ENCODE measurements around the gene TBC1D9. TPM values are rescaled to one million over a fixed set of nuclear protein-coding genes. Genes with fewer than 3 reads are reported as not detected.

Gene TBC1D9
- total RNA-seq, 1 donor from 2014 or later = 22.1 TPM

- Histone ChIP-seq H3K27ac (no peak overlapping the region), H3K27me3 (no peaks in the 10 kb centered on the region), H3K4me1 (peaks cover 22% of the 10 kb centered on the region), H3K36me3 (no peaks in the 10 kb centered on the region), H3K4me3 (no peak overlapping the region), H3K9me3 (no peaks in the 10 kb centered on the region)
- intact Hi-C loops (cut with DNase I) = no loop called here
- no peak for DNase-seq (ENCODE audit: extremely low spot score in 2 of 2)
- TF ChIP-seq POLR2A (IDR thresholded peaks at IDR 0.05) (no peak), POLR2AphosphoS5 (IDR thresholded peaks at IDR 0.05; ENCODE audit: insufficient read depth in 1 of 2, low read depth in 1 of 2) (no peak)
- TF ChIP-seq, protein P1, sequence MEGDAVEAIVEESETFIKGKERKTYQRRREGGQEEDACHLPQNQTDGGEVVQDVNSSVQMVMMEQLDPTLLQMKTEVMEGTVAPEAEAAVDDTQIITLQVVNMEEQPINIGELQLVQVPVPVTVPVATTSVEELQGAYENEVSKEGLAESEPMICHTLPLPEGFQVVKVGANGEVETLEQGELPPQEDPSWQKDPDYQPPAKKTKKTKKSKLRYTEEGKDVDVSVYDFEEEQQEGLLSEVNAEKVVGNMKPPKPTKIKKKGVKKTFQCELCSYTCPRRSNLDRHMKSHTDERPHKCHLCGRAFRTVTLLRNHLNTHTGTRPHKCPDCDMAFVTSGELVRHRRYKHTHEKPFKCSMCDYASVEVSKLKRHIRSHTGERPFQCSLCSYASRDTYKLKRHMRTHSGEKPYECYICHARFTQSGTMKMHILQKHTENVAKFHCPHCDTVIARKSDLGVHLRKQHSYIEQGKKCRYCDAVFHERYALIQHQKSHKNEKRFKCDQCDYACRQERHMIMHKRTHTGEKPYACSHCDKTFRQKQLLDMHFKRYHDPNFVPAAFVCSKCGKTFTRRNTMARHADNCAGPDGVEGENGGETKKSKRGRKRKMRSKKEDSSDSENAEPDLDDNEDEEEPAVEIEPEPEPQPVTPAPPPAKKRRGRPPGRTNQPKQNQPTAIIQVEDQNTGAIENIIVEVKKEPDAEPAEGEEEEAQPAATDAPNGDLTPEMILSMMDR (IDR thresholded peaks at IDR 0.05) = no peak
These were observed 36.5 kb downstream of the TBC1D9 start for GRCh38 chr4:140719686-140720085.

DNA sequence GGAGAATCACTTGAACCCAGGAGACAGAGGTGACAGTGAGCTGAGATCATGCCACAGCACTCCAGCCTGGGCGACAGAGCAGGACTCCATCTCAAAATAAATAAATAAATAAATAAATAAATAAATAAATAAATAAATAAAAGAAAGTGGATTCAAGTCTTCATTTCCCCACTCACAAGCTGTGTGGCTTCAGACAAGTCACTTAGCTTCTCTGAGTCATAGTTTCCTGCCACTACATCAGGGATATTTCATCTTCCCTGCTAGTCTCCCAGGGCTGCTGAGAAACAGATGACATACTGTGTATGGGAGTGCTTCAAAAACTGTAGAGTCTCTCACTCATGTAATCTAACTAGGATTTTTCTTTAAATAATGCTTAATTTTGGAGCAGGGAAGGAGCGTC is 37.2 kb downstream of the TBC1D9 start:
- Histone ChIP-seq H3K9me3 (no peaks in the 10 kb centered on the region), H3K27ac (no peak overlapping the region), H3K27me3 (no peaks in the 10 kb centered on the region), H3K36me3 (no peaks in the 10 kb centered on the region), H3K4me3 (no peak overlapping the region), H3K4me1 (peaks cover 22% of the 10 kb centered on the region)
- DNase-seq (ENCODE audit: extremely low spot score in 2 of 2) = no peak
- TF ChIP-seq POLR2A (IDR thresholded peaks at IDR 0.05) (no peak), POLR2AphosphoS5 (IDR thresholded peaks at IDR 0.05; ENCODE audit: insufficient read depth in 1 of 2, low read depth in 1 of 2) (no peak)
- TF ChIP-seq, protein P1 (IDR thresholded peaks at IDR 0.05) = no peak
- intact Hi-C loops (cut with DNase I) = no loop called here

DNA sequence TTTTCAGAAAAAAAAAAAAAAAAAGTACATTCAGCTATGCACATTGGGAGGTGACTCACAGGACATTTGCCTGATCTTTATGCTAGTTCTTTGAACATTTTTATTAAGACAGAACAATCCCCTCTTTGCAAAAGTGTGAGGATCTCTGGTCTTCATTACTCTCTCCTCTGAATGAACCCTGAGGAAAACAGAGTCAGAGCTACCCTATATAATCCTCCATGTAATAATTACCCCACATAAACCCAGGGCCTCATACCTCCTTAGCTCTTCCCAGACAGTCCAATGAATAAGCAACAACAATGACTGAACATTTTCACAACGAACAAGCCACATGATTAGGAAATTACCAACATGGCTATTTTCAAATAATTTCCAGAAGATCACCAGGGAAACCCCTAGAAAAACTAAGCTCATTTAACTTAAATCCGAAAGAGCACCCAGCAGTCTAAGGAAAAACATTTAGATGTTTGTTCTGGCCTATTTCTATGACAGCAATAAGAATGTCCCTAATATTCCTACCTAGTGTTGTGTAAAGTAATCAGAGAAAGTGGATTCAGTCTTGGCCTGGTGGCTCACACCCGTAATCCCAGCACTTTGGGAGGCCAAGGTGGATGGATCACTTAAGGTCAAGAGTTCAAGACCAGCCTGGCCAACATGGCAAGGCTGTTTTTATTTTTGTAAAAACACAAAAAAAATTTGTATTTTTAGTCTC is 37.8 kb downstream of the TBC1D9 start:
- TF ChIP-seq, protein P1 (IDR thresholded peaks at IDR 0.05) = no peak
- no peak for TF ChIP-seq POLR2AphosphoS5 (IDR thresholded peaks at IDR 0.05; ENCODE audit: insufficient read depth in 1 of 2, low read depth in 1 of 2)
- no peak for TF ChIP-seq POLR2A (IDR thresholded peaks at IDR 0.05)
- Histone ChIP-seq H3K36me3 (no peaks in the 10 kb centered on the region), H3K4me3 (no peak overlapping the region), H3K27ac (no peak overlapping the region), H3K9me3 (no peaks in the 10 kb centered on the region), H3K27me3 (no peaks in the 10 kb centered on the region), H3K4me1 (peaks cover 22% of the 10 kb centered on the region)
- intact Hi-C loops (cut with DNase I) = no loop called here
- no peak for DNase-seq (ENCODE audit: extremely low spot score in 2 of 2)

GRCh38 chr4:140717313-140717712 is 38.9 kb downstream of the TBC1D9 start:
- no peak overlapping the region for H3K27ac ChIP-seq
- H3K9me3 ChIP-seq = no peaks in the 10 kb centered on the region
- intact Hi-C loops (cut with DNase I) = no loop called here
- no peak for DNase-seq (ENCODE audit: extremely low spot score in 2 of 2)
- H3K4me3 ChIP-seq = no peak overlapping the region
- TF ChIP-seq, protein P1 (IDR thresholded peaks at IDR 0.05) = no peak
- no peak for TF ChIP-seq POLR2A (IDR thresholded peaks at IDR 0.05)
- no peak for TF ChIP-seq POLR2AphosphoS5 (IDR thresholded peaks at IDR 0.05; ENCODE audit: insufficient read depth in 1 of 2, low read depth in 1 of 2)
- H3K36me3 ChIP-seq = no peaks in the 10 kb centered on the region
- H3K4me1 ChIP-seq = peaks cover 22% of the 10 kb centered on the region
- H3K27me3 ChIP-seq = no peaks in the 10 kb centered on the region

DNA sequence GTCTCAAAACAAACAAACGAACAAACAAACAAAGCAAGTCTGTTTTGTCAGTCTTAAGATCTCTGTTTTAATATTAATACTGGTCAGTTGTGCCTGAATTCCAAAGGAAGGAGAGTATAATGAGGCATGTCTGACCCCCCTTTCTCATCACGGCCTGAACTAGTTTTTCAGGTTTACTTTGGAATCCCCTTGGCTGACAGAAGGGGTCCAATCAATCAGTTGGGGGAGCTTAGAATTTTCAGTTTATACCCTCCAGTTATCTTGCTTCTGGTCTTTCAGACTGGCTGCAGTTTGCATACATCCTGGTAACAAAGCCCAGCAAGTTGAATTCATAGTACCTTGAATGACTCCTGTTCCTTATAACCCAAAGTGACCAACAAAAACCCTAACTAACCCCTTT is 41.1 kb downstream of the TBC1D9 start:
- Histone ChIP-seq H3K27me3 (no peaks in the 10 kb centered on the region), H3K9me3 (no peaks in the 10 kb centered on the region), H3K4me3 (no peak overlapping the region), H3K27ac (no peak overlapping the region), H3K4me1 (peaks cover 9% of the 10 kb centered on the region), H3K36me3 (no peaks in the 10 kb centered on the region)
- TF ChIP-seq POLR2A (IDR thresholded peaks at IDR 0.05) = no peak
- TF ChIP-seq, protein P1 (IDR thresholded peaks at IDR 0.05) = no peak
- no peak for TF ChIP-seq POLR2AphosphoS5 (IDR thresholded peaks at IDR 0.05; ENCODE audit: insufficient read depth in 1 of 2, low read depth in 1 of 2)
- intact Hi-C loops (cut with DNase I) = no loop called here
- DNase-seq (ENCODE audit: extremely low spot score in 2 of 2) = no peak
